HepG2 (cell line): ENCODE data around the gene PKP3. TPM values are rescaled to one million over a fixed set of nuclear protein-coding genes. Genes with fewer than 3 reads are reported as not detected.

Experiments
- EEA1 ChIP-seq: sonication (generic); formaldehyde crosslinking; IDR thresholded peaks from 2 replicates; pipeline ENCODE4 v1.5.1; 2020; ENCODE audit warnings: mild to moderate bottlenecking, missing genetic modification reagents, borderline replicate concordance
- GABPB1 ChIP-seq: IDR thresholded peaks from 2 replicates; pipeline ENCODE4 v1.6.1; 2016; ENCODE audit warnings: mild to moderate bottlenecking, missing genetic modification reagents, moderate library complexity, missing compliant biosample characterization
- HNRNPL ChIP-seq: fragments of 200-400 bp; formaldehyde crosslinking; IDR thresholded peaks from 2 replicates; pipeline ENCODE4 v1.6.1; 2017; ENCODE audit warnings: mild to moderate bottlenecking, low read depth, low read length
- IRF9 ChIP-seq: sonication (generic); formaldehyde crosslinking; IDR thresholded peaks from 2 replicates; pipeline ENCODE4 v1.8.0; 2022; ENCODE audit warnings: missing genetic modification reagents, mild to moderate bottlenecking, borderline replicate concordance
- RAD21 ChIP-seq: fragments of 450-650 bp; formaldehyde crosslinking; IDR thresholded peaks from 2 replicates; pipeline ENCODE4 v1.5.0; 2020; ENCODE audit warnings: mild to moderate bottlenecking
- SAP130 ChIP-seq: IDR thresholded peaks from 2 replicates; pipeline ENCODE4 v1.6.1; 2016; ENCODE audit warnings: low read depth
- SMC3 ChIP-seq: IDR thresholded peaks from 2 replicates; pipeline ENCODE4 v1.6.1; 2011; ENCODE audit warnings: low read length, improper control_type of control experiment
- TBL1XR1 ChIP-seq: fragments of 150-350 bp; IDR thresholded peaks from 2 replicates; pipeline ENCODE4 v1.6.1; 2014; ENCODE audit warnings: borderline replicate concordance, low read length; ENCODE audit not compliant: partially characterized antibody
- TFDP2 ChIP-seq: sonication (generic); formaldehyde crosslinking; IDR thresholded peaks from 2 replicates; pipeline ENCODE4 v1.4.0; 2020; ENCODE audit warnings: missing genetic modification reagents
- TMF1 ChIP-seq: sonication (generic); formaldehyde crosslinking; IDR thresholded peaks from 2 replicates; pipeline ENCODE4 v1.8.1; 2022; ENCODE audit warnings: low read depth, missing genetic modification reagents
- TSC22D2 ChIP-seq: sonication (generic); formaldehyde crosslinking; IDR thresholded peaks from 2 replicates; pipeline ENCODE4 v1.5.1; 2020; ENCODE audit warnings: missing genetic modification reagents, mild to moderate bottlenecking, borderline replicate concordance
- WIZ ChIP-seq: sonication (generic); formaldehyde crosslinking; IDR thresholded peaks from 2 replicates; pipeline ENCODE4 v1.5.1; 2020; ENCODE audit warnings: mild to moderate bottlenecking, missing genetic modification reagents
- ZBTB21 ChIP-seq: sonication (generic); formaldehyde crosslinking; IDR thresholded peaks from 2 replicates; pipeline ENCODE4 v1.4.0; 2020; ENCODE audit warnings: missing genetic modification reagents
- ZFP91 ChIP-seq: sonication (generic); formaldehyde crosslinking; IDR thresholded peaks from 2 replicates; pipeline ENCODE4 v1.9.0; 2022; ENCODE audit warnings: missing genetic modification reagents, mild to moderate bottlenecking, borderline replicate concordance
- ZNF225 ChIP-seq: sonication (generic); formaldehyde crosslinking; IDR thresholded peaks from 2 replicates; pipeline ENCODE4 v1.4.0; 2020; ENCODE audit warnings: mild to moderate bottlenecking, missing genetic modification reagents
- ZNF317 ChIP-seq: sonication (generic); formaldehyde crosslinking; IDR thresholded peaks from 2 replicates; pipeline ENCODE4 v1.5.0; 2020; ENCODE audit warnings: mild to moderate bottlenecking, missing genetic modification reagents
- ZNF768 ChIP-seq: sonication (generic); formaldehyde crosslinking; IDR thresholded peaks from 2 replicates; pipeline ENCODE4 v1.4.0; 2020; ENCODE audit warnings: missing genetic modification reagents
- ZNF776 ChIP-seq: sonication (generic); formaldehyde crosslinking; IDR thresholded peaks from 2 replicates; pipeline ENCODE4 v1.4.0; 2020; ENCODE audit warnings: mild to moderate bottlenecking, missing genetic modification reagents
- ZNF878 ChIP-seq: sonication (generic); formaldehyde crosslinking; IDR thresholded peaks from 2 replicates; pipeline ENCODE4 v1.8.1; 2023; ENCODE audit warnings: mild to moderate bottlenecking, missing genetic modification reagents, moderate library complexity
- polyA plus RNA-seq, 8 experiments: library from polyadenylated mRNA; depleted of rRNA in 3 of 8; stranded (reverse) in 7 of 8; unstranded in 1 of 8; fragments of >200 nt; fragmentation: Illumina TruSeq in 4 of 8; extraction: Trizol in 4 of 8; gene quantifications; 2 replicates each; pipeline versions ENCODE4 v1.2.1 to v1.2.3, GENCODE V29; 2011 to 2016; ENCODE audit warnings: low read depth in 4 of 8, missing spikeins in 1 of 8, mixed read lengths in 1 of 8; ENCODE audit not compliant: insufficient read depth in 1 of 8
- total RNA-seq, 5 experiments: library from RNA; depleted of rRNA; stranded (reverse); fragments of >200 nt; fragmentation: Illumina TruSeq; extraction: Trizol; gene quantifications; 2 replicates each; pipeline ENCODE4 v1.2.3, GENCODE V29; 2016; ENCODE audit warnings: low read depth in 1 of 5
- TF ChIP-seq, protein P1 (sequence below): sonication (generic); formaldehyde crosslinking; IDR thresholded peaks from 2 replicates; pipeline ENCODE4 v1.4.0; 2020; ENCODE audit warnings: missing genetic modification reagents
- TF ChIP-seq, protein P2 (sequence below): sonication (generic); formaldehyde crosslinking; IDR thresholded peaks from 2 replicates; pipeline ENCODE4 v1.4.0; 2020; ENCODE audit warnings: missing genetic modification reagents

Gene PKP3
- total and polyA plus RNA-seq, 2 of the 13 experiments (the other 11 are each of a cell fraction or from before 2014, with no cell fraction given) = 18.0 to 28.7 TPM

GRCh38 chr11:396511-396947 is 2.5 kb downstream of the PKP3 start (continued):
- TF ChIP-seq, protein P1, sequence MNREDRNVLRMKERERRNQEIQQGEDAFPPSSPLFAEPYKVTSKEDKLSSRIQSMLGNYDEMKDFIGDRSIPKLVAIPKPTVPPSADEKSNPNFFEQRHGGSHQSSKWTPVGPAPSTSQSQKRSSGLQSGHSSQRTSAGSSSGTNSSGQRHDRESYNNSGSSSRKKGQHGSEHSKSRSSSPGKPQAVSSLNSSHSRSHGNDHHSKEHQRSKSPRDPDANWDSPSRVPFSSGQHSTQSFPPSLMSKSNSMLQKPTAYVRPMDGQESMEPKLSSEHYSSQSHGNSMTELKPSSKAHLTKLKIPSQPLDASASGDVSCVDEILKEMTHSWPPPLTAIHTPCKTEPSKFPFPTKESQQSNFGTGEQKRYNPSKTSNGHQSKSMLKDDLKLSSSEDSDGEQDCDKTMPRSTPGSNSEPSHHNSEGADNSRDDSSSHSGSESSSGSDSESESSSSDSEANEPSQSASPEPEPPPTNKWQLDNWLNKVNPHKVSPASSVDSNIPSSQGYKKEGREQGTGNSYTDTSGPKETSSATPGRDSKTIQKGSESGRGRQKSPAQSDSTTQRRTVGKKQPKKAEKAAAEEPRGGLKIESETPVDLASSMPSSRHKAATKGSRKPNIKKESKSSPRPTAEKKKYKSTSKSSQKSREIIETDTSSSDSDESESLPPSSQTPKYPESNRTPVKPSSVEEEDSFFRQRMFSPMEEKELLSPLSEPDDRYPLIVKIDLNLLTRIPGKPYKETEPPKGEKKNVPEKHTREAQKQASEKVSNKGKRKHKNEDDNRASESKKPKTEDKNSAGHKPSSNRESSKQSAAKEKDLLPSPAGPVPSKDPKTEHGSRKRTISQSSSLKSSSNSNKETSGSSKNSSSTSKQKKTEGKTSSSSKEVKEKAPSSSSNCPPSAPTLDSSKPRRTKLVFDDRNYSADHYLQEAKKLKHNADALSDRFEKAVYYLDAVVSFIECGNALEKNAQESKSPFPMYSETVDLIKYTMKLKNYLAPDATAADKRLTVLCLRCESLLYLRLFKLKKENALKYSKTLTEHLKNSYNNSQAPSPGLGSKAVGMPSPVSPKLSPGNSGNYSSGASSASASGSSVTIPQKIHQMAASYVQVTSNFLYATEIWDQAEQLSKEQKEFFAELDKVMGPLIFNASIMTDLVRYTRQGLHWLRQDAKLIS (CRISPR knock-in tag) = 0 out of 2 replicates have a peak, but pooled peaks have one; percentile 26
- TF ChIP-seq SAP130 (CRISPR knock-in tag) (peak; percentile 33; the same call in 1 of the 2 replicates), RAD21 (CRISPR knock-in tag) (peak; percentile 36; the same call in 1 of the 2 replicates), IRF9 (peak; percentile 52; the same call in 1 of the 2 replicates), ZNF878 (CRISPR knock-in tag) (no peak), TBL1XR1 (no peak), TSC22D2 (0 out of 2 replicates have a peak, but pooled peaks have one; percentile 14), ZBTB21 (CRISPR knock-in tag) (no peak), ZNF776 (peak; percentile 28), ZNF768 (CRISPR knock-in tag) (no peak), ZFP91 (peak; percentile 88; the same call in 1 of the 2 replicates), EEA1 (CRISPR knock-in tag) (peak; percentile 19; the same call in 1 of the 2 replicates), WIZ (CRISPR knock-in tag) (peak; percentile 24; the same call in 1 of the 2 replicates), TFDP2 (CRISPR knock-in tag) (no peak), SMC3 (0 out of 2 replicates have a peak, but pooled peaks have one; percentile 23), HNRNPL (peak; percentile 87), ZNF225 (CRISPR knock-in tag) (no peak), TMF1 (CRISPR knock-in tag) (no peak), GABPB1 (peak; percentile 76; the same call in 1 of the 2 replicates), ZNF317 (CRISPR knock-in tag) (0 out of 2 replicates have a peak, but pooled peaks have one; percentile 13)
- TF ChIP-seq, protein P2, sequence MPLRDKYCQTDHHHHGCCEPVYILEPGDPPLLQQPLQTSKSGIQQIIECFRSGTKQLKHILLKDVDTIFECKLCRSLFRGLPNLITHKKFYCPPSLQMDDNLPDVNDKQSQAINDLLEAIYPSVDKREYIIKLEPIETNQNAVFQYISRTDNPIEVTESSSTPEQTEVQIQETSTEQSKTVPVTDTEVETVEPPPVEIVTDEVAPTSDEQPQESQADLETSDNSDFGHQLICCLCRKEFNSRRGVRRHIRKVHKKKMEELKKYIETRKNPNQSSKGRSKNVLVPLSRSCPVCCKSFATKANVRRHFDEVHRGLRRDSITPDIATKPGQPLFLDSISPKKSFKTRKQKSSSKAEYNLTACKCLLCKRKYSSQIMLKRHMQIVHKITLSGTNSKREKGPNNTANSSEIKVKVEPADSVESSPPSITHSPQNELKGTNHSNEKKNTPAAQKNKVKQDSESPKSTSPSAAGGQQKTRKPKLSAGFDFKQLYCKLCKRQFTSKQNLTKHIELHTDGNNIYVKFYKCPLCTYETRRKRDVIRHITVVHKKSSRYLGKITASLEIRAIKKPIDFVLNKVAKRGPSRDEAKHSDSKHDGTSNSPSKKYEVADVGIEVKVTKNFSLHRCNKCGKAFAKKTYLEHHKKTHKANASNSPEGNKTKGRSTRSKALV (CRISPR knock-in tag) = 0 out of 2 replicates have a peak, but pooled peaks have one; percentile 52
